Natural killer cell (primary cell): ENCODE data around the gene ANKRD9. TPM values are rescaled to one million over a fixed set of nuclear protein-coding genes. Genes with fewer than 3 reads are reported as not detected.

Experiments
- ATAC-seq, 3 donors: fragments of 150-1000 bp in 2 of 3; fragments of 200-7000 bp in 1 of 3; cut with Tn5 transposase; 1 replicate in 1 of 3; 2 replicates in 2 of 3; pipeline ENCODE4 v1.10.0; 2021; ENCODE audit warnings: mild to moderate bottlenecking in 2 of 3, moderate library complexity in 2 of 3
- DNase-seq, 2 donors: peaks; one replicate each; pipeline versions ENCODE4 v3.0.0 to v3.0.0-alpha.2; 2013 to 2021; ENCODE audit warnings: mixed read lengths in 1 of 2
- H3K27ac ChIP-seq: one replicate; pipeline ENCODE4 v1.5.1; 2013; ENCODE audit warnings: mild to moderate bottlenecking, low read length
- H3K27me3 ChIP-seq: one replicate; pipeline ENCODE4 v1.6.1; 2013; ENCODE audit warnings: low read length; ENCODE audit not compliant: control insufficient read depth, insufficient read depth
- H3K36me3 ChIP-seq: one replicate; pipeline ENCODE4 v1.6.1; 2013; ENCODE audit warnings: low read length; ENCODE audit not compliant: control insufficient read depth, insufficient read depth
- H3K4me1 ChIP-seq: one replicate; pipeline ENCODE4 v1.6.1; 2013; ENCODE audit warnings: low read length; ENCODE audit not compliant: control insufficient read depth, insufficient read depth
- H3K4me3 ChIP-seq: one replicate; pipeline ENCODE4 v1.5.1; 2013; ENCODE audit warnings: low read length
- H3K9me3 ChIP-seq: one replicate; pipeline ENCODE4 v1.6.1; 2013; ENCODE audit warnings: low read length; ENCODE audit not compliant: control insufficient read depth, insufficient read depth
- H3K27ac Mint-ChIP-seq, 2 donors: one replicate each; pipeline ENCODE4 v1.8.0; 2022; ENCODE audit warnings: mild to moderate bottlenecking in 2 of 2, mixed read lengths in 2 of 2, moderate library complexity in 1 of 2
- H3K27me3 Mint-ChIP-seq, 2 donors: one replicate each; pipeline ENCODE4 v1.8.0; 2022; ENCODE audit warnings: low read depth in 2 of 2, mixed read lengths in 2 of 2
- H3K36me3 Mint-ChIP-seq: one replicate; pipeline ENCODE4 v1.8.0; 2022; ENCODE audit warnings: mixed read lengths
- H3K4me1 Mint-ChIP-seq, 2 donors: one replicate each; pipeline ENCODE4 v1.8.0; 2022; ENCODE audit warnings: mixed read lengths in 2 of 2
- H3K4me3 Mint-ChIP-seq: one replicate; pipeline ENCODE4 v1.8.0; 2022; ENCODE audit warnings: mild to moderate bottlenecking, moderate library complexity, mixed read lengths
- H3K9me3 Mint-ChIP-seq, 2 donors: one replicate each; pipeline ENCODE4 v1.8.0; 2022; ENCODE audit warnings: mixed read lengths in 2 of 2
- CTCF ChIP-seq: fragments of 200-600 bp; IDR thresholded peaks from one replicate; pipeline ENCODE4 v1.8.0; 2022; ENCODE audit warnings: antibody characterized with exemption
- WGBS: methylation state at CpG from one replicate; pipeline ENCODE4 v1.1.7; 2013; ENCODE audit warnings: missing lambda C conversion rate; ENCODE audit not compliant: insufficient coverage; 5-methylcytosine and 5-hydroxymethylcytosine counted together
- intact Hi-C: fragments of 100-400 bp; cut with micrococcal nuclease; formaldehyde crosslinking; loops from one replicate; pipeline ENCODE4 v1.14.2; 2022
- total RNA-seq, 4 donors: library from RNA; stranded (reverse); fragments of 120-200 nt in 1 of 4; gene quantifications; one replicate each; pipeline versions ENCODE4 v1.2.3 to v1.2.4, GENCODE V29; 2013 to 2022

ANKRD9 gene
- total RNA-seq, 3 donors from 2014 or later (not counting 1 experiment from before 2014, with no cell fraction given), result 4.0 to 11.0 (median 9.6) TPM

GRCh38 chr14:102493096-102493495 is 16.5 kb downstream of the ANKRD9 start:
- Histone ChIP-seq H3K9me3 (no peaks in the 10 kb centered on the region), H3K4me3 (no peak overlapping the region), H3K36me3 (no peaks in the 10 kb centered on the region), H3K27me3 (no peaks in the 10 kb centered on the region), H3K4me1 (no peaks in the 10 kb centered on the region), H3K27ac (no peak overlapping the region)
- no peaks in the 10 kb centered on the region for H3K27me3 Mint-ChIP-seq
- intact Hi-C loops, result no loop called here
- DNase-seq (no peak), ATAC-seq (no peak)
- H3K4me1 Mint-ChIP-seq, result no peaks in the 10 kb centered on the region
- 96% methylated on average over 15 of the region's 15 CpGs for WGBS
- H3K9me3 Mint-ChIP-seq, result no peaks in the 10 kb centered on the region
- no peak overlapping the region for H3K27ac Mint-ChIP-seq
- no peak overlapping the region for H3K4me3 Mint-ChIP-seq
- no peak for TF ChIP-seq CTCF
- H3K36me3 Mint-ChIP-seq, result no peaks in the 10 kb centered on the region

- Mint-ChIP-seq H3K4me3 (no peak overlapping the region), H3K9me3 (no peaks in the 10 kb centered on the region), H3K36me3 (no peaks in the 10 kb centered on the region), H3K4me1 (no peaks in the 10 kb centered on the region), H3K27ac (no peak overlapping the region), H3K27me3 (no peaks in the 10 kb centered on the region)
- DNase-seq (no peak), ATAC-seq (no peak)
- 96% methylated on average over 17 of the region's 17 CpGs for WGBS
- TF ChIP-seq CTCF, result no peak
- no peaks in the 10 kb centered on the region for H3K36me3 ChIP-seq
- H3K27me3 ChIP-seq, result no peaks in the 10 kb centered on the region
- intact Hi-C loops, result no loop called here
- no peak overlapping the region for H3K4me3 ChIP-seq
- no peaks in the 10 kb centered on the region for H3K4me1 ChIP-seq
- H3K27ac ChIP-seq, result no peak overlapping the region
- no peaks in the 10 kb centered on the region for H3K9me3 ChIP-seq
These were observed 17.1 kb downstream of the ANKRD9 start for GRCh38 chr14:102492531-102492910.

DNA sequence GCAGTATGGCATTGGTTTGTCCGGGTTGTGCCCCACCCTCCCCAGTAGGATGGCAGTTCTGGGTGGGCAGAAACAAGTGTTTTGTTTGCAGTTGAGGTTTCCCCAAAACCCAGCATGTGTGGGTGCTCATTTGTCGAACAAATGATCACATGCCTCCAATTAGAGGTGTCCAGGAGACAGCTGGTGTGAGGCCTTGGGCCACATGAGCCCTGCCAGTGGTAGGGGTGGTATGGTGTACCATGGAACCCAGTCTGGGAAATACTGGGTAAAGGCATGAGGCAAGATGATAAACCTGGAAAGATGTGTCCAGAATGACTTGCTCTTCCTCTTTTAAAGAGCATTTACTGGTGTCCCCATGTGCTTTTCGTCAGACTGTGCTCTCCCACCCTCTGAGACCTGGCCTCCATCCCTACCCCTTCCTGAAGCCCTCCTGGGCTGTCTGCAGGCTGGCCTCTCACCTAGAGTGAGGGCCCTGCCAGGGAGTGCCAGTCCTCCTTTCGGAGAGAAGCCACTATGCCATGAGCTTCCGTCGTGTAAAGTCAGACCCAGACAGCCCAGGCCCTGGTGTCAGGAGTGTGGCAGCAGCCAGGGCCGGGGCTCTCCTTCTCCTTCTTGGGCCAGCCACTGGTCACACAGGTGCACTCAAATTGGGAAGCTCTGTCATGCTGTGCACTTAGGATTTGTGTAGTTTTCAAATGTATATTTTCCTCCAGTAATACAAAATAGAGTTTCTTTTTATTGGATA is 17.6 kb downstream of the ANKRD9 start:
- Mint-ChIP-seq H3K36me3 (no peaks in the 10 kb centered on the region), H3K27me3 (no peaks in the 10 kb centered on the region), H3K9me3 (no peaks in the 10 kb centered on the region), H3K4me1 (no peaks in the 10 kb centered on the region), H3K4me3 (no peak overlapping the region), H3K27ac (no peak overlapping the region)
- H3K9me3 ChIP-seq, result no peaks in the 10 kb centered on the region
- WGBS, result 92% methylated on average over 7 of the region's 7 CpGs
- DNase-seq (no peak), ATAC-seq (no peak)
- no peaks in the 10 kb centered on the region for H3K36me3 ChIP-seq
- no peaks in the 10 kb centered on the region for H3K27me3 ChIP-seq
- no peaks in the 10 kb centered on the region for H3K4me1 ChIP-seq
- H3K27ac ChIP-seq, result no peak overlapping the region
- H3K4me3 ChIP-seq, result no peak overlapping the region
- no peak for TF ChIP-seq CTCF
- intact Hi-C loops, result no loop called here

DNA sequence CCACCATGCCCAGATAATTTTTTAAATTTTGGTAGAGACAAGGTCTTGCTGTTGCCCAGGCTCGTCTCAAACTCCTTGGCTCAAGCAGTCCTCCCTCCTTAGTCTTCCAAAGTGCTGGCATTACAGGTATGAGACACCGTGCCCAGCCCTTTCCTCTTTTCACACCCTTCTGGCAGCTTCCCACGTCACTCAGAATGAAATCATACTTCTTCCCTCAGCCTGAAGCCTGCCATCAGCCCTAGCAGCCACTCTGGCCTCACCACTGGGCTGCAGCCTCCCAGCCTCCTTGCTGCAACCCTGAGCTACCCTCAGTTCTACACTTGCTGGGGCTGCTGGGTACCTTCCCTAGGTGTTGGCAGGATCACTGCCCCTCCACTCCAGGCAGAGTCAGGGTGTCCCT is 18.2 kb downstream of the ANKRD9 start:
- intact Hi-C loops, result no loop called here
- Histone ChIP-seq H3K4me1 (no peaks in the 10 kb centered on the region), H3K27me3 (no peaks in the 10 kb centered on the region), H3K9me3 (no peaks in the 10 kb centered on the region), H3K27ac (no peak overlapping the region), H3K36me3 (no peaks in the 10 kb centered on the region), H3K4me3 (no peak overlapping the region)
- no peaks in the 10 kb centered on the region for H3K36me3 Mint-ChIP-seq
- DNase-seq (no peak), ATAC-seq (no peak)
- WGBS, result 82% methylated on average over 3 of the region's 3 CpGs
- no peak for TF ChIP-seq CTCF
- no peaks in the 10 kb centered on the region for H3K9me3 Mint-ChIP-seq
- no peaks in the 10 kb centered on the region for H3K27me3 Mint-ChIP-seq
- no peak overlapping the region for H3K27ac Mint-ChIP-seq
- H3K4me3 Mint-ChIP-seq, result no peak overlapping the region
- no peaks in the 10 kb centered on the region for H3K4me1 Mint-ChIP-seq
